GM12878 (cell line): ENCODE measurements around the gene ACTL6B. TPM values are rescaled to one million over a fixed set of nuclear protein-coding genes. Genes with fewer than 3 reads are reported as not detected.

Experiments
- ATAC-seq: fragments of 200-7000 bp; cut with Tn5 transposase; 3 replicates; pipeline ENCODE4 v1.9.1; 2020; ENCODE audit warnings: mild to moderate bottlenecking, moderate library complexity
- BruUV-seq: library from RNA; stranded (reverse); fragments of 400-500 nt; replicated peaks from 2 replicates; lab custom pipeline; 2021; lab: Mats Ljungman, UMichigan
- CTCF ChIA-PET: fragments of 300-600 bp; sonication (Branson Sonifier 250); formaldehyde crosslinking; extraction: SDS; loops from one replicate; lab custom pipeline; 2021; ENCODE audit warnings: inconsistent platforms; lab: Yijun Ruan, JAX
- POLR2A ChIA-PET: fragments of 350-600 bp; formaldehyde crosslinking; extraction: SDS; loops from one replicate; lab custom pipeline; 2021; ENCODE audit warnings: inconsistent platforms; lab: Charles Lee
- RAD21 ChIA-PET: fragments of 300-600 bp; sonication (Branson Sonifier 250); formaldehyde crosslinking; loops from one replicate; lab custom pipeline; 2023; ENCODE audit warnings: antibody characterized with exemption; ENCODE audit not compliant: unreplicated experiment; lab: Charles Lee
- SMC1A ChIA-PET: fragments of 300-600 bp; sonication (Branson Sonifier 250); formaldehyde crosslinking; loops from one replicate; lab custom pipeline; 2023; ENCODE audit not compliant: unreplicated experiment, uncharacterized antibody; lab: Charles Lee
- DNase-seq: peaks from one replicate; pipeline ENCODE4 v3.0.0-alpha.2; 2011; ENCODE audit warnings: low read depth, low spot score
- FAIRE-seq: peaks from 3 replicates; lab custom pipeline; 2011; peaks lifted over from hg19 to GRCh38; lab: Jason Lieb, UNC
- H2AFZ ChIP-seq: 2 replicates; pipeline ENCODE4 v1.6.0; 2011; ENCODE audit warnings: low read depth, low read length, control low read depth; ENCODE audit not compliant: control insufficient read depth
- H3K27ac ChIP-seq: 2 replicates; pipeline ENCODE4 v1.5.1; 2011; ENCODE audit warnings: control low read depth; ENCODE audit not compliant: control insufficient read depth, insufficient read depth
- H3K27me3 ChIP-seq, 2 experiments: replicated peaks in 1 of 2; 2 replicates each; pipeline versions ENCODE4 v1.6.0 to v1.6.1; 2011; ENCODE audit warnings: low read length in 1 of 2; ENCODE audit not compliant: control insufficient read depth in 2 of 2, insufficient read depth in 2 of 2
- H3K36me3 ChIP-seq, 2 experiments: 2 replicates each; pipeline ENCODE4 v1.5.1; 2011; ENCODE audit warnings: low read length in 1 of 2; ENCODE audit not compliant: control insufficient read depth in 2 of 2, insufficient read depth in 2 of 2
- H3K4me1 ChIP-seq: 2 replicates; pipeline ENCODE4 v1.6.1; 2011; ENCODE audit warnings: mild to moderate bottlenecking, low read length, moderate library complexity, mixed read lengths; ENCODE audit not compliant: control insufficient read depth, insufficient read depth
- H3K4me2 ChIP-seq: 2 replicates; pipeline ENCODE4 v1.6.0; 2011; ENCODE audit warnings: control low read depth; ENCODE audit not compliant: control insufficient read depth, insufficient read depth
- H3K4me3 ChIP-seq: fragments of 200-600 bp; sonication (generic); 2 replicates; pipeline ENCODE4 v1.5.1; 2016
- H3K79me2 ChIP-seq: 2 replicates; pipeline ENCODE4 v1.6.0; 2011; ENCODE audit warnings: low read length; ENCODE audit not compliant: control insufficient read depth, insufficient read depth
- H3K9ac ChIP-seq: 2 replicates; pipeline ENCODE4 v1.8.0; 2011; ENCODE audit warnings: low read length, control low read depth, mixed read lengths; ENCODE audit not compliant: control insufficient read depth, insufficient read depth
- H3K9me3 ChIP-seq: replicated peaks from 3 replicates; pipeline ENCODE4 v1.5.1; 2011; ENCODE audit warnings: mild to moderate bottlenecking, low read length; ENCODE audit not compliant: control insufficient read depth, insufficient read depth
- H4K20me1 ChIP-seq: 2 replicates; pipeline ENCODE4 v1.6.0; 2011; ENCODE audit not compliant: control insufficient read depth, insufficient read depth
- ASH2L ChIP-seq: fragments of 300-600, 200-600 bp; sonication (generic); IDR thresholded peaks from 2 replicates; pipeline ENCODE4 v1.6.1; 2017; ENCODE audit warnings: low read depth, mild to moderate bottlenecking, borderline replicate concordance
- BCL11A ChIP-seq: IDR thresholded peaks from 2 replicates; pipeline ENCODE4 v1.6.1; 2011; ENCODE audit warnings: low read depth, low read length
- BCLAF1 ChIP-seq: fragments of 450-650 bp; IDR thresholded peaks from 2 replicates; pipeline ENCODE4 v1.6.1; 2017; ENCODE audit warnings: antibody characterized with exemption, mild to moderate bottlenecking, moderate library complexity
- HCFC1 ChIP-seq: fragments of 150-350 bp; IDR thresholded peaks from 2 replicates; pipeline ENCODE4 v1.6.1; 2014; ENCODE audit warnings: low read length
- POLR2AphosphoS2 ChIP-seq: IDR thresholded peaks from 2 replicates; pipeline ENCODE4 v1.6.1; 2011; ENCODE audit warnings: low read depth, mild to moderate bottlenecking, low read length, improper control_type of control experiment, moderate library complexity
- RAD21 ChIP-seq: IDR thresholded peaks from 2 replicates; pipeline ENCODE4 v1.6.1; 2011; ENCODE audit warnings: mild to moderate bottlenecking, low read depth, low read length, moderate library complexity; ENCODE audit not compliant: insufficient read depth
- SIX5 ChIP-seq: IDR thresholded peaks from 2 replicates; pipeline ENCODE4 v1.6.1; 2011; ENCODE audit warnings: mild to moderate bottlenecking, low read depth, low read length, moderate library complexity; ENCODE audit not compliant: severe bottlenecking
- SMAD1 ChIP-seq: fragments of 450-650 bp; IDR thresholded peaks from 2 replicates; pipeline ENCODE4 v1.6.1; 2018; ENCODE audit warnings: mild to moderate bottlenecking, low read depth; ENCODE audit not compliant: partially characterized antibody
- ZBED1 ChIP-seq: IDR thresholded peaks from 2 replicates; pipeline ENCODE4 v1.6.1; 2016; ENCODE audit warnings: borderline replicate concordance
- WGBS: methylation state at CpG from one replicate; pipeline ENCODE4 v1.1.6; 2016; ENCODE audit warnings: low lambda C conversion rate; ENCODE audit not compliant: insufficient replicate concordance, insufficient coverage; ENCODE audit errors: missing lambda C conversion rate; 5-methylcytosine and 5-hydroxymethylcytosine counted together
- in situ Hi-C: fragments of 300-500 bp; cut with MboI; formaldehyde crosslinking; loops from 9 replicates; pipeline ENCODE4 v1.14.3; 2018; ENCODE audit warnings: mixed read lengths
- intact Hi-C: fragments of 100-400 bp; cut with micrococcal nuclease; formaldehyde crosslinking; loops from one replicate; pipeline ENCODE4 v1.14.2; 2022; ENCODE audit not compliant: unreplicated experiment
- polyA plus RNA-seq, 11 experiments: library from polyadenylated mRNA; depleted of rRNA in 4 of 11; unstranded in 6 of 11; stranded (reverse) in 5 of 11; fragments of >200 nt; fragmentation: Nextera tagmentation in 4 of 11; fragmentation: Illumina TruSeq in 1 of 11; extraction: Ambion mirVana in 4 of 11; extraction: Trizol in 1 of 11; gene quantifications; 1 replicate in 1 of 11; 2 replicates in 10 of 11; pipeline versions ENCODE4 v1.2.1 to v1.2.3, GENCODE V29; 2011 to 2016; ENCODE audit warnings: inconsistent platforms in 2 of 11, missing spikeins in 2 of 11, low read depth in 1 of 11
- total RNA-seq, 4 experiments: library from RNA; depleted of rRNA in 3 of 4; stranded (reverse); fragments of >200 nt in 3 of 4; fragmentation: Illumina TruSeq in 1 of 4; extraction: Trizol in 1 of 4; gene quantifications; 2 replicates each; pipeline versions ENCODE4 v1.2.1 to v1.2.3, GENCODE V29; 2013 to 2021
- TF ChIP-seq, protein P1 (sequence below): IDR thresholded peaks from 2 replicates; pipeline ENCODE4 v1.6.1; 2011; ENCODE audit warnings: mild to moderate bottlenecking, low read depth, low read length, moderate library complexity; ENCODE audit not compliant: insufficient replicate concordance
- TF ChIP-seq, protein P2 (sequence below): fragments of 150-350 bp; IDR thresholded peaks from 2 replicates; pipeline ENCODE4 v1.6.1; 2016; ENCODE audit warnings: low read depth, low read length
- TF ChIP-seq, protein P3 (sequence below): fragments of 150-350 bp; IDR thresholded peaks from 2 replicates; pipeline ENCODE4 v1.6.1; 2014; ENCODE audit warnings: mild to moderate bottlenecking, low read depth, low read length

The ACTL6B gene
- total and polyA plus RNA-seq, 10 of the 15 experiments (the other 5 are each of a cell fraction or from before 2014, with no cell fraction given): not detected

DNA sequence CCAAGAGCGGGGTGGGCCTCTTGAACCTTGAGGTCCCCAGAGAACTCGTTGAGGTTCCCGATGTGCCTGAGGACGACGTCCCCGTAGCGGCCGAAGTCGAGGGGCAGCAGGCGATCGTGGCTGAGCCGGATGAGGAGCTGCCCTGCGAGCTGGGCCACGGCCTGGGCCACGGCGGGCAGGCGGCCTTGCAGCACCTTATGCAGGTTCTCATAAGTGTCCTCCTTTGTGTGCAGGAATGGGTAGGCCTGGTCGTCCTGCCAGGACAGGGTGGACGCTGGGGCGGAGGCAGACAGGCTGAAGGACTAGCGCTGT is 29.1 kb downstream of the ACTL6B start:
- CTCF ChIA-PET: no interaction called here
- in situ Hi-C loops: no loop called here
- no peak overlapping the region for H3K27ac ChIP-seq
- POLR2A ChIA-PET: no interaction called here
- SMC1A ChIA-PET: interaction anchor here (2.1 kb wide), 1 partner anchor 14 kb away, joined by 6 read pairs; the partner anchor contains the start of gene MOSPD3
- no peak for FAIRE-seq
- peak overlapping the region; percentile 48 for H3K4me2 ChIP-seq
- peaks cover 7% of the 10 kb centered on the region for H3K4me1 ChIP-seq
- H3K9ac ChIP-seq: no peak overlapping the region; the same call in 1 of the 2 replicates
- H3K4me3 ChIP-seq: peak overlapping the region; percentile 74; the same call in 1 of the 2 replicates
- no peak for ATAC-seq
- intact Hi-C loops: no loop called here
- no TSS peak for BruUV-seq
- RAD21 ChIA-PET: no interaction called here
- TF ChIP-seq ASH2L: no peak
- no peak for TF ChIP-seq ZBED1
- no peak for TF ChIP-seq RAD21
- no peak for TF ChIP-seq BCL11A
- no peak for TF ChIP-seq SMAD1
- TF ChIP-seq POLR2AphosphoS2: no peak
- TF ChIP-seq HCFC1: no peak
- TF ChIP-seq, protein P1, sequence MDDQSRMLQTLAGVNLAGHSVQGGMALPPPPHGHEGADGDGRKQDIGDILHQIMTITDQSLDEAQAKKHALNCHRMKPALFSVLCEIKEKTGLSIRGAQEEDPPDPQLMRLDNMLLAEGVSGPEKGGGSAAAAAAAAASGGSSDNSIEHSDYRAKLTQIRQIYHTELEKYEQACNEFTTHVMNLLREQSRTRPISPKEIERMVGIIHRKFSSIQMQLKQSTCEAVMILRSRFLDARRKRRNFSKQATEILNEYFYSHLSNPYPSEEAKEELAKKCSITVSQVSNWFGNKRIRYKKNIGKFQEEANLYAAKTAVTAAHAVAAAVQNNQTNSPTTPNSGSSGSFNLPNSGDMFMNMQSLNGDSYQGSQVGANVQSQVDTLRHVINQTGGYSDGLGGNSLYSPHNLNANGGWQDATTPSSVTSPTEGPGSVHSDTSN: no peak
- TF ChIP-seq BCLAF1: no peak
- no peak for TF ChIP-seq SIX5
- TF ChIP-seq, protein P2, sequence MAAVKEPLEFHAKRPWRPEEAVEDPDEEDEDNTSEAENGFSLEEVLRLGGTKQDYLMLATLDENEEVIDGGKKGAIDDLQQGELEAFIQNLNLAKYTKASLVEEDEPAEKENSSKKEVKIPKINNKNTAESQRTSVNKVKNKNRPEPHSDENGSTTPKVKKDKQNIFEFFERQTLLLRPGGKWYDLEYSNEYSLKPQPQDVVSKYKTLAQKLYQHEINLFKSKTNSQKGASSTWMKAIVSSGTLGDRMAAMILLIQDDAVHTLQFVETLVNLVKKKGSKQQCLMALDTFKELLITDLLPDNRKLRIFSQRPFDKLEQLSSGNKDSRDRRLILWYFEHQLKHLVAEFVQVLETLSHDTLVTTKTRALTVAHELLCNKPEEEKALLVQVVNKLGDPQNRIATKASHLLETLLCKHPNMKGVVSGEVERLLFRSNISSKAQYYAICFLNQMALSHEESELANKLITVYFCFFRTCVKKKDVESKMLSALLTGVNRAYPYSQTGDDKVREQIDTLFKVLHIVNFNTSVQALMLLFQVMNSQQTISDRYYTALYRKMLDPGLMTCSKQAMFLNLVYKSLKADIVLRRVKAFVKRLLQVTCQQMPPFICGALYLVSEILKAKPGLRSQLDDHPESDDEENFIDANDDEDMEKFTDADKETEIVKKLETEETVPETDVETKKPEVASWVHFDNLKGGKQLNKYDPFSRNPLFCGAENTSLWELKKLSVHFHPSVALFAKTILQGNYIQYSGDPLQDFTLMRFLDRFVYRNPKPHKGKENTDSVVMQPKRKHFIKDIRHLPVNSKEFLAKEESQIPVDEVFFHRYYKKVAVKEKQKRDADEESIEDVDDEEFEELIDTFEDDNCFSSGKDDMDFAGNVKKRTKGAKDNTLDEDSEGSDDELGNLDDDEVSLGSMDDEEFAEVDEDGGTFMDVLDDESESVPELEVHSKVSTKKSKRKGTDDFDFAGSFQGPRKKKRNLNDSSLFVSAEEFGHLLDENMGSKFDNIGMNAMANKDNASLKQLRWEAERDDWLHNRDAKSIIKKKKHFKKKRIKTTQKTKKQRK: no peak
- TF ChIP-seq, protein P3, sequence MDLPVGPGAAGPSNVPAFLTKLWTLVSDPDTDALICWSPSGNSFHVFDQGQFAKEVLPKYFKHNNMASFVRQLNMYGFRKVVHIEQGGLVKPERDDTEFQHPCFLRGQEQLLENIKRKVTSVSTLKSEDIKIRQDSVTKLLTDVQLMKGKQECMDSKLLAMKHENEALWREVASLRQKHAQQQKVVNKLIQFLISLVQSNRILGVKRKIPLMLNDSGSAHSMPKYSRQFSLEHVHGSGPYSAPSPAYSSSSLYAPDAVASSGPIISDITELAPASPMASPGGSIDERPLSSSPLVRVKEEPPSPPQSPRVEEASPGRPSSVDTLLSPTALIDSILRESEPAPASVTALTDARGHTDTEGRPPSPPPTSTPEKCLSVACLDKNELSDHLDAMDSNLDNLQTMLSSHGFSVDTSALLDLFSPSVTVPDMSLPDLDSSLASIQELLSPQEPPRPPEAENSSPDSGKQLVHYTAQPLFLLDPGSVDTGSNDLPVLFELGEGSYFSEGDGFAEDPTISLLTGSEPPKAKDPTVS: no peak
- H3K9me3 ChIP-seq: no peaks in the 10 kb centered on the region
- H4K20me1 ChIP-seq: no peaks in the 10 kb centered on the region
- no peaks in the 10 kb centered on the region; a peak in 1 of 4 replicates for H3K27me3 ChIP-seq
- 97% methylated on average over 21 of the region's 21 CpGs for WGBS
- no peaks in the 10 kb centered on the region for H3K36me3 ChIP-seq
- DNase-seq: no peak
- no peak overlapping the region for H2AFZ ChIP-seq
- no peaks in the 10 kb centered on the region for H3K79me2 ChIP-seq
